Nephron progenitor cell (in vitro differentiated cells): Measurements from ENCODE around the gene DACT2.

ENCODE experiments used
- DNase-seq: peaks from one replicate; pipeline ENCODE4 v3.0.0; 2021
- H3K27ac Mint-ChIP-seq: 2 replicates; pipeline ENCODE4 v1.8.0; 2021; ENCODE audit warnings: mild to moderate bottlenecking, moderate library complexity, mixed read lengths
- H3K27me3 Mint-ChIP-seq: 2 replicates; pipeline ENCODE4 v1.8.0; 2021; ENCODE audit warnings: mild to moderate bottlenecking, low read depth, mixed read lengths; ENCODE audit not compliant: poor library complexity
- H3K36me3 Mint-ChIP-seq: 2 replicates; pipeline ENCODE4 v1.8.0; 2021; ENCODE audit warnings: low read depth, mixed read lengths
- H3K4me1 Mint-ChIP-seq: 2 replicates; pipeline ENCODE4 v1.8.0; 2021; ENCODE audit warnings: mixed read lengths
- H3K4me3 Mint-ChIP-seq: 2 replicates; pipeline ENCODE4 v1.8.0; 2021; ENCODE audit warnings: mild to moderate bottlenecking, moderate library complexity, mixed read lengths
- H3K9me3 Mint-ChIP-seq: 2 replicates; pipeline ENCODE4 v1.8.0; 2021; ENCODE audit warnings: mild to moderate bottlenecking, moderate library complexity, mixed read lengths
- TF ChIP-seq, protein P1 (sequence below): fragments of 200-600 bp; sonication (generic); IDR thresholded peaks from 2 replicates; pipeline ENCODE4 v1.5.0; 2021; ENCODE audit warnings: antibody characterized with exemption

DACT2 gene

DNA sequence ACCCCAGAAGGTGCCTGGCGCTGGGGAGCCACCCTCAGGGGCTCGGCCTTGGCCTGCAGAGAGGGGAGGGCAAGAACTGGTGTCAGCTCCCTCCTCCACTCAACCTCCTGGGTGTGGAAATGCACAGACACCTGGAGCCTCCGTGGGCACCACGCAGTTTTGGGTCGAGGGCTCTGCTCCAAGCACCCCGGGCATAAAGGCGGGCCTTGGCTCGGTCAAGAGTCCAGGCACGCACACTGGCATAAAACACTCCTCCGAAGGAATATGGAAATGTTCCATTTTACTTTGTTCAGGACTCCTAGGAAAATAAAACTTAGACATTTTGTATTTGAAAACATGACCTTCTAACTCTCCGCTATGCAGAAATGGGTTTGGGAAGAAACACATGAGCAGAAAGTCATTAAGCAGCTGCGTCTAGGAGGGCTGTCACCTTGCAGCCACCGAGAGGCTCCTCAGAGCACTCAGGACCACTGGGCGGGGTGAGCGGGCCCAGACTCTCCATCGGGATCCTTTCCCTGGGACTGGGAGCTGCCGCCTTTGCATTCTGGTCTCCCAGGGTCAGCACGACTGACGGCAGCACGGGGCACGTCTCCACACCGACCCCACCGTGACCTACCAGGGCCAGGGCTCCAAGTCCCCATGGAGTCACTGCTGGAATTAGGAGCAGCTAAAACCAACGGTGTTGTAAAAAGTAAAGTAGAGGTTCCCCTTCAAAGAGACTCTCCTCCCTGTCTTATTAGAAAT, 46.0 kb upstream of the DACT2 start:
- Mint-ChIP-seq H3K27ac (no peak overlapping the region), H3K27me3 (peaks cover 14% of the 10 kb centered on the region), H3K9me3 (peaks cover 26% of the 10 kb centered on the region), H3K4me3 (no peak overlapping the region), H3K4me1 (peaks cover 42% of the 10 kb centered on the region), H3K36me3 (no peaks in the 10 kb centered on the region)
- TF ChIP-seq, protein P1, sequence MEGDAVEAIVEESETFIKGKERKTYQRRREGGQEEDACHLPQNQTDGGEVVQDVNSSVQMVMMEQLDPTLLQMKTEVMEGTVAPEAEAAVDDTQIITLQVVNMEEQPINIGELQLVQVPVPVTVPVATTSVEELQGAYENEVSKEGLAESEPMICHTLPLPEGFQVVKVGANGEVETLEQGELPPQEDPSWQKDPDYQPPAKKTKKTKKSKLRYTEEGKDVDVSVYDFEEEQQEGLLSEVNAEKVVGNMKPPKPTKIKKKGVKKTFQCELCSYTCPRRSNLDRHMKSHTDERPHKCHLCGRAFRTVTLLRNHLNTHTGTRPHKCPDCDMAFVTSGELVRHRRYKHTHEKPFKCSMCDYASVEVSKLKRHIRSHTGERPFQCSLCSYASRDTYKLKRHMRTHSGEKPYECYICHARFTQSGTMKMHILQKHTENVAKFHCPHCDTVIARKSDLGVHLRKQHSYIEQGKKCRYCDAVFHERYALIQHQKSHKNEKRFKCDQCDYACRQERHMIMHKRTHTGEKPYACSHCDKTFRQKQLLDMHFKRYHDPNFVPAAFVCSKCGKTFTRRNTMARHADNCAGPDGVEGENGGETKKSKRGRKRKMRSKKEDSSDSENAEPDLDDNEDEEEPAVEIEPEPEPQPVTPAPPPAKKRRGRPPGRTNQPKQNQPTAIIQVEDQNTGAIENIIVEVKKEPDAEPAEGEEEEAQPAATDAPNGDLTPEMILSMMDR, result no peak
- no peak for DNase-seq

DNA sequence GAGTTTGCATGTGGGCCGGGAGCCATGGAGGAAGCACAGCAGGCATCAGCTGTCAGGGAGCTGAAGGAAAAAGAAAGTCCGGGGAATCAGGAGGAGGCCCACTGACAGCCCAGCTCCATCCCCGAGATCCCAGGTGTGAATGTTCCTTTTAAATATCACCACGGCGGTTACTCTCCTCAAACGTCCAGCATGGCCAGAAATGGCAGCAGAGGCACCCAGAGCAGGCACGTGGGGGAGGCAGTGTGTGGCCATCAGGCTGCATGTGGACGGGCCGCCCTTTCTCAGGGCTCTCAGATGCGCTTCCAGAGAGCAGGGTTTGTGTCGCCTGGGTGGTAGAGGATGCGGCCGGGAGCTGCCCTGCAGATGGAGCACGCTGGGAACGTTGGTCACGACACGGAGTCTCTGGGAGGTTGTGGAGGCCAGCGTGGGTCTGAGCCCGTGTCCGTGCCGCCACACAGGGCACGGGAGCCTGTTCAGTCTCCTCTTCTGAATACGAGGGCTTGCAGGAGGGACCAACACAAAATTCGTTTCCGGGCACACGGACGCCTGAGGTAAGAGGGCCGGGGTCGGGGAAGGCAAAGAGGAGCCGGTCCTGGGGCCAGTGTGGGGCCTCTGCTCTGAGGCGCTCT, 45.3 kb upstream of the DACT2 start:
- no peak for DNase-seq
- no peak overlapping the region for H3K27ac Mint-ChIP-seq
- H3K4me3 Mint-ChIP-seq, result no peak overlapping the region
- H3K27me3 Mint-ChIP-seq, result peaks cover 14% of the 10 kb centered on the region
- TF ChIP-seq, protein P1, result no peak
- peaks cover 39% of the 10 kb centered on the region for H3K4me1 Mint-ChIP-seq
- H3K36me3 Mint-ChIP-seq, result peaks cover 2% of the 10 kb centered on the region
- H3K9me3 Mint-ChIP-seq, result peaks cover 30% of the 10 kb centered on the region

DNA sequence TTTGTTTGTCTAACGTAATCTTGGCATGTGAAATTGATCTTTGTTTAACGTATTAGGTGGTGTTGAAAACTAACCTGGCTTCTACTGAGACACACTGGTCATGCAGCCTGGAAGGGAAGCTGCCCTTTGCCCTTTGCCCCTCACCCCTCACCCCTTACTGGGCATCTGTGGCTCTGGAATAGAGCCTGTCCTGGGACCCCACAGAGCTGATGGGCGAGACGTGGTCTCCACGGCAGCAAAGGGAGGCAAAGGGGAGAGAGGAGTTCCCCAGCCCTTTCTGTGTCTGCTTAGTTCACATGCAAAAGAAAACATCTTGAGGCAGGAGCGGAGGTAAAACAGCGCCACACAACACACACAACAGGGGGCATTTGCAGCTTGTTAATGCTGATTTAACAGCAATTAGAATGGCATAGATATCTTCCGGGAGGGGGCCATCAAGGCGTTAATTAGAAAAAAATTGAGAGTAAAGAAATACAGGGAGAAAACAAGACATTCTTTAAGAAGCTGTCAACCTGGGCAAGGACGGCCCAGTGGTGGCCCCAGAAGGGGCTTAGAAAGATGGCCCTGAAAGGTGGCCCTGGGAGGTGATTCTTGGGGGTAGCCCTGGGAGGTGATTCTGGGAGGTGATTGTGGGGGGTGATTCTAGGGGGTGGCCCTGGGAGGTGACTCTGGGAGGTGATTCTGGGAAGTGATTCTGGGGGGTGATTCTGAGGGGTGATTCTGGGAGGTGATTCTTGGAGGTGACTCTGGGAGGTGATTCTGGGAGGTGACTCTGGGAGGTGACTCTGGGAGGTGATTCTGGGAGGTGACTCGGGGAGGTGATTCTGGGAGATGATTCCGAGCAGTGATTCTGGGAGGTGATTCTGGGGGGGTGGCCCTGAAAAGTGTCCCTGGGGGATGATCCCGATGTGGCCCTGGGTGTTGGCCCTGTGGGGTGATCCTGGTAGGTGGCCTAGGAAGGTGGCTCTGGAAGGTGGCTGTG, 44.5 kb upstream of the DACT2 start:
- H3K36me3 Mint-ChIP-seq, result peaks cover 4% of the 10 kb centered on the region
- no peak for DNase-seq
- TF ChIP-seq, protein P1, result no peak
- H3K9me3 Mint-ChIP-seq, result peaks cover 34% of the 10 kb centered on the region
- peaks cover 36% of the 10 kb centered on the region for H3K4me1 Mint-ChIP-seq
- H3K27ac Mint-ChIP-seq, result peak overlapping the region; percentile 95
- H3K4me3 Mint-ChIP-seq, result no peak overlapping the region
- peaks cover 14% of the 10 kb centered on the region for H3K27me3 Mint-ChIP-seq

DNA sequence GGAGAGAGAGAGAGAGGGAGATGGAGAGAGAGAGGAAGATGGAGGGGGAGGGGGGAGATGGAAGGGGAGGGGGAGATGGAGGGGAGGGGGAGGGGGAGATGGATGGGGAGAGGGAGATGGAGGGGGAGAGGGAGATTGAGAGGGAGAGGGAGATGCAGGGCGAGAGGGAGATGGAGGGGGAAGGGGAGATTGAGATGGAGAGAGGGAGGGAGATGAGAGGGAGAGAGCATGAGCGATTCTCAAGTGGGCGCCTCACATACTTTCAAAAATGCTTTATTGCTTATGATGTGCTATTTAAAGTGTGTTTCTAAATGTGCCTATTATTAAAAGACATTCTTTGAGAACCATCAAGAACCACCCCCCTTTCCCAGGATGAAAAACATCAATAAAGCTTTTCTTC, 43.7 kb upstream of the DACT2 start:
- H3K4me3 Mint-ChIP-seq, result no peak overlapping the region
- peaks cover 34% of the 10 kb centered on the region for H3K9me3 Mint-ChIP-seq
- DNase-seq, result no peak
- H3K27ac Mint-ChIP-seq, result no peak overlapping the region
- H3K27me3 Mint-ChIP-seq, result peaks cover 14% of the 10 kb centered on the region
- H3K4me1 Mint-ChIP-seq, result peaks cover 28% of the 10 kb centered on the region
- H3K36me3 Mint-ChIP-seq, result peaks cover 4% of the 10 kb centered on the region
- TF ChIP-seq, protein P1, result no peak

DNA sequence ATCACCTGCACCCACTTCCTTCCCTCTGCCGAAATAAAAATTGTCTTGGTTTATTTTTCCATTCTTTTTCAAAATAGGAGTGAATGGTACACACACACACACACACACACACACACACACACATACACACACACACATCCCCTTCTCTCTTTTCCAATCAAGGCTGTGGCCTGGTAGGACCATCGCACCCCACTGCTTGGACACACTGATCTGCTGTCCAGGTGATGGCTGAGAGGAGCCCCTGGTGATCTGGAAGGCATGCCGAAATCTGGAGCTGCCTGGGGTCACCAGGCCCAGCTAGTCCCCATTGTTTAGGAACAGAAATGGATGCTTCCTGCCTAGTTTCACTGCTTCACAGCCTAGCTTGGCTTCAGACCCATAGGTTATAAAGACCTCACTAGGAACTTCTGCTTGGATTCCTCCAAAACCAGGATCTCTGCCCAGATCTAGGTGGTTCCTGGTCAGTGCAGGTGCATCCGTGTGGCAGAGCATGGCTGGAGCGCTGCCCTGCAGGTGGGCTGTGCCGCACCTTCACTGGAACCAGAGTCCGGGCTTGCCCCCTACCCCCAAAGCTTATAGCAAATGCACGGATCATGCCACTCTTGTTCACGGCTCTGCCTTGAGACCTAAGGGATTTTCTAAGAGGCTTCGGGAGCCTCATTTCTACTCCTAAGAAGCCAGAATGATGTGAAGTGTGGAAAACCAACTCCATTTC, 42.9 kb upstream of the DACT2 start:
- no peak overlapping the region for H3K4me3 Mint-ChIP-seq
- no peak for DNase-seq
- peaks cover 14% of the 10 kb centered on the region for H3K27me3 Mint-ChIP-seq
- TF ChIP-seq, protein P1, result no peak
- peaks cover 4% of the 10 kb centered on the region for H3K36me3 Mint-ChIP-seq
- H3K4me1 Mint-ChIP-seq, result peaks cover 23% of the 10 kb centered on the region
- H3K27ac Mint-ChIP-seq, result no peak overlapping the region
- peaks cover 34% of the 10 kb centered on the region for H3K9me3 Mint-ChIP-seq
